Measurements from ENCODE around the gene FARS2.

FARS2 gene

GRCh38 chr6:5745081-5745480 lies 483.8 kb downstream of the FARS2 start:
- Histone ChIP-seq H3K4me3 (ENCODE audit: low read depth, low read length) (no peak overlapping the region), H3K9ac (ENCODE audit: low read length) (no peak overlapping the region), H3K27ac (ENCODE audit: low read depth, low read length) (no peak overlapping the region), H3K36me3 (ENCODE audit: control insufficient read depth, insufficient read depth, low read length) (no peaks in the 10 kb centered on the region), H3K9me3 (ENCODE audit: control insufficient read depth, insufficient read depth, low read depth, low read length) (no peaks in the 10 kb centered on the region), H3K4me1 (ENCODE audit: control insufficient read depth, insufficient read depth, low read length) (peaks cover 5% of the 10 kb centered on the region; the same call in 1 of the 2 replicates), H3K27me3 (ENCODE audit: control insufficient read depth, insufficient read depth, low read length) (no peaks in the 10 kb centered on the region)

GRCh38 chr6:5746053-5746758 lies 484.9 kb downstream of the FARS2 start:
- no peaks in the 10 kb centered on the region for H3K27me3 ChIP-seq (ENCODE audit: control insufficient read depth, insufficient read depth, low read length)
- H3K4me3 ChIP-seq (ENCODE audit: low read depth, low read length) = no peak overlapping the region
- peaks cover 5% of the 10 kb centered on the region; the same call in 1 of the 2 replicates for H3K4me1 ChIP-seq (ENCODE audit: control insufficient read depth, insufficient read depth, low read length)
- no peaks in the 10 kb centered on the region for H3K36me3 ChIP-seq (ENCODE audit: control insufficient read depth, insufficient read depth, low read length)
- H3K9me3 ChIP-seq (ENCODE audit: control insufficient read depth, insufficient read depth, low read depth, low read length) = no peaks in the 10 kb centered on the region
- no peak overlapping the region for H3K9ac ChIP-seq (ENCODE audit: low read length)
- no peak overlapping the region for H3K27ac ChIP-seq (ENCODE audit: low read depth, low read length)

GRCh38 chr6:5746759-5747130 lies 485.4 kb downstream of the FARS2 start:
- Histone ChIP-seq H3K27ac (ENCODE audit: low read depth, low read length) (no peak overlapping the region), H3K27me3 (ENCODE audit: control insufficient read depth, insufficient read depth, low read length) (no peaks in the 10 kb centered on the region), H3K9me3 (ENCODE audit: control insufficient read depth, insufficient read depth, low read depth, low read length) (no peaks in the 10 kb centered on the region), H3K36me3 (ENCODE audit: control insufficient read depth, insufficient read depth, low read length) (no peaks in the 10 kb centered on the region), H3K9ac (ENCODE audit: low read length) (no peak overlapping the region), H3K4me3 (ENCODE audit: low read depth, low read length) (no peak overlapping the region), H3K4me1 (ENCODE audit: control insufficient read depth, insufficient read depth, low read length) (peaks cover 10% of the 10 kb centered on the region; the same call in 1 of the 2 replicates)

GRCh38 chr6:5747379-5747778 lies 486.1 kb downstream of the FARS2 start:
- H3K27ac ChIP-seq (ENCODE audit: low read depth, low read length) = no peak overlapping the region
- H3K4me3 ChIP-seq (ENCODE audit: low read depth, low read length) = no peak overlapping the region
- no peaks in the 10 kb centered on the region for H3K27me3 ChIP-seq (ENCODE audit: control insufficient read depth, insufficient read depth, low read length)
- H3K36me3 ChIP-seq (ENCODE audit: control insufficient read depth, insufficient read depth, low read length) = no peaks in the 10 kb centered on the region
- no peaks in the 10 kb centered on the region for H3K9me3 ChIP-seq (ENCODE audit: control insufficient read depth, insufficient read depth, low read depth, low read length)
- peaks cover 16% of the 10 kb centered on the region for H3K4me1 ChIP-seq (ENCODE audit: control insufficient read depth, insufficient read depth, low read length)
- no peak overlapping the region for H3K9ac ChIP-seq (ENCODE audit: low read length)

- H3K36me3 ChIP-seq (ENCODE audit: control insufficient read depth, insufficient read depth, low read length) = no peaks in the 10 kb centered on the region
- no peak overlapping the region for H3K4me3 ChIP-seq (ENCODE audit: low read depth, low read length)
- H3K9me3 ChIP-seq (ENCODE audit: control insufficient read depth, insufficient read depth, low read depth, low read length) = peaks cover 3% of the 10 kb centered on the region
- H3K9ac ChIP-seq (ENCODE audit: low read length) = no peak overlapping the region
- H3K4me1 ChIP-seq (ENCODE audit: control insufficient read depth, insufficient read depth, low read length) = peaks cover 22% of the 10 kb centered on the region
- H3K27me3 ChIP-seq (ENCODE audit: control insufficient read depth, insufficient read depth, low read length) = no peaks in the 10 kb centered on the region
- no peak overlapping the region for H3K27ac ChIP-seq (ENCODE audit: low read depth, low read length)
Observed at GRCh38 chr6:5749016-5749650, 487.8 kb downstream of the FARS2 start.

GRCh38 chr6:5749651-5750215 lies 488.4 kb downstream of the FARS2 start:
- no peak overlapping the region for H3K9ac ChIP-seq (ENCODE audit: low read length)
- no peak overlapping the region for H3K27ac ChIP-seq (ENCODE audit: low read depth, low read length)
- peaks cover 22% of the 10 kb centered on the region for H3K4me1 ChIP-seq (ENCODE audit: control insufficient read depth, insufficient read depth, low read length)
- H3K4me3 ChIP-seq (ENCODE audit: low read depth, low read length) = no peak overlapping the region
- peaks cover 9% of the 10 kb centered on the region for H3K9me3 ChIP-seq (ENCODE audit: control insufficient read depth, insufficient read depth, low read depth, low read length)
- no peaks in the 10 kb centered on the region for H3K36me3 ChIP-seq (ENCODE audit: control insufficient read depth, insufficient read depth, low read length)
- H3K27me3 ChIP-seq (ENCODE audit: control insufficient read depth, insufficient read depth, low read length) = no peaks in the 10 kb centered on the region

- H3K4me1 ChIP-seq (ENCODE audit: control insufficient read depth, insufficient read depth, low read length) = peaks cover 19% of the 10 kb centered on the region
- peaks cover 19% of the 10 kb centered on the region for H3K9me3 ChIP-seq (ENCODE audit: control insufficient read depth, insufficient read depth, low read depth, low read length)
- peak overlapping the region; percentile 38 for H3K9ac ChIP-seq (ENCODE audit: low read length)
- no peaks in the 10 kb centered on the region for H3K36me3 ChIP-seq (ENCODE audit: control insufficient read depth, insufficient read depth, low read length)
- H3K27ac ChIP-seq (ENCODE audit: low read depth, low read length) = peak overlapping the region; percentile 81
- H3K4me3 ChIP-seq (ENCODE audit: low read depth, low read length) = no peak overlapping the region
- H3K27me3 ChIP-seq (ENCODE audit: control insufficient read depth, insufficient read depth, low read length) = no peaks in the 10 kb centered on the region
Observed at GRCh38 chr6:5751525-5752390, 490.4 kb downstream of the FARS2 start.

GRCh38 chr6:5752391-5752680 lies 491.0 kb downstream of the FARS2 start:
- Histone ChIP-seq H3K4me1 (ENCODE audit: control insufficient read depth, insufficient read depth, low read length) (peaks cover 18% of the 10 kb centered on the region), H3K36me3 (ENCODE audit: control insufficient read depth, insufficient read depth, low read length) (no peaks in the 10 kb centered on the region), H3K27ac (ENCODE audit: low read depth, low read length) (peak overlapping the region; percentile 81), H3K4me3 (ENCODE audit: low read depth, low read length) (no peak overlapping the region), H3K9me3 (ENCODE audit: control insufficient read depth, insufficient read depth, low read depth, low read length) (peaks cover 19% of the 10 kb centered on the region), H3K27me3 (ENCODE audit: control insufficient read depth, insufficient read depth, low read length) (no peaks in the 10 kb centered on the region), H3K9ac (ENCODE audit: low read length) (peak overlapping the region; percentile 27)

- peaks cover 19% of the 10 kb centered on the region for H3K9me3 ChIP-seq (ENCODE audit: control insufficient read depth, insufficient read depth, low read depth, low read length)
- H3K27ac ChIP-seq (ENCODE audit: low read depth, low read length) = no peak overlapping the region
- no peaks in the 10 kb centered on the region for H3K27me3 ChIP-seq (ENCODE audit: control insufficient read depth, insufficient read depth, low read length)
- peaks cover 18% of the 10 kb centered on the region for H3K4me1 ChIP-seq (ENCODE audit: control insufficient read depth, insufficient read depth, low read length)
- H3K4me3 ChIP-seq (ENCODE audit: low read depth, low read length) = no peak overlapping the region
- no peaks in the 10 kb centered on the region for H3K36me3 ChIP-seq (ENCODE audit: control insufficient read depth, insufficient read depth, low read length)
- H3K9ac ChIP-seq (ENCODE audit: low read length) = no peak overlapping the region
Observed at GRCh38 chr6:5753209-5753608, 491.9 kb downstream of the FARS2 start.

GRCh38 chr6:5754904-5755303 lies 493.6 kb downstream of the FARS2 start:
- Histone ChIP-seq H3K27ac (ENCODE audit: low read depth, low read length) (no peak overlapping the region), H3K4me3 (ENCODE audit: low read depth, low read length) (no peak overlapping the region), H3K4me1 (ENCODE audit: control insufficient read depth, insufficient read depth, low read length) (peaks cover 18% of the 10 kb centered on the region), H3K9me3 (ENCODE audit: control insufficient read depth, insufficient read depth, low read depth, low read length) (peaks cover 19% of the 10 kb centered on the region), H3K27me3 (ENCODE audit: control insufficient read depth, insufficient read depth, low read length) (no peaks in the 10 kb centered on the region), H3K36me3 (ENCODE audit: control insufficient read depth, insufficient read depth, low read length) (no peaks in the 10 kb centered on the region), H3K9ac (ENCODE audit: low read length) (no peak overlapping the region)

- H3K36me3 ChIP-seq (ENCODE audit: control insufficient read depth, insufficient read depth, low read length) = no peaks in the 10 kb centered on the region
- no peak overlapping the region for H3K9ac ChIP-seq (ENCODE audit: low read length)
- H3K27ac ChIP-seq (ENCODE audit: low read depth, low read length) = no peak overlapping the region
- no peaks in the 10 kb centered on the region for H3K27me3 ChIP-seq (ENCODE audit: control insufficient read depth, insufficient read depth, low read length)
- peaks cover 11% of the 10 kb centered on the region for H3K9me3 ChIP-seq (ENCODE audit: control insufficient read depth, insufficient read depth, low read depth, low read length)
- H3K4me3 ChIP-seq (ENCODE audit: low read depth, low read length) = no peak overlapping the region
- no peaks in the 10 kb centered on the region for H3K4me1 ChIP-seq (ENCODE audit: control insufficient read depth, insufficient read depth, low read length)
Observed at GRCh38 chr6:5759571-5759970, 498.3 kb downstream of the FARS2 start.

Data from HUES6 (cell line).